AG04450 (cell line): ENCODE data around the gene DMAP1. TPM values are rescaled to one million over a fixed set of nuclear protein-coding genes. Genes with fewer than 3 reads are reported as not detected.

Experiments
- CTCF ChIA-PET: fragments of 300-600, 350-600 bp; formaldehyde crosslinking; extraction: SDS; loops from one replicate; lab custom pipeline; 2022; ENCODE audit warnings: antibody characterized with exemption, inconsistent platforms; lab: Charles Lee
- POLR2A ChIA-PET: fragments of 350-600 bp; formaldehyde crosslinking; extraction: SDS; loops from one replicate; lab custom pipeline; 2021; ENCODE audit warnings: antibody characterized with exemption, inconsistent platforms; lab: Yijun Ruan, JAX
- DNase-seq: peaks from one replicate; pipeline ENCODE4 v3.0.0-alpha.2; 2011; ENCODE audit warnings: low read depth, low spot score
- H3K27ac ChIP-seq: one replicate; pipeline ENCODE4 v1.5.1; 2012; ENCODE audit warnings: low read depth, low read length, control low read depth
- H3K27me3 ChIP-seq: one replicate; pipeline ENCODE4 v1.6.0; 2012; ENCODE audit warnings: low read length; ENCODE audit not compliant: control insufficient read depth, insufficient read depth
- H3K4me3 ChIP-seq: 2 replicates; pipeline ENCODE4 v1.5.1; 2011; ENCODE audit warnings: mild to moderate bottlenecking, low read depth, low read length, control low read depth
- H3K9me3 ChIP-seq: 2 replicates; pipeline ENCODE4 v1.5.1; 2012; ENCODE audit warnings: low read length; ENCODE audit not compliant: control insufficient read depth, insufficient read depth
- CTCF ChIP-seq: IDR thresholded peaks from 2 replicates; pipeline ENCODE4 v1.5.1; 2011; ENCODE audit warnings: low read depth, low read length, control low read depth, inconsistent platforms
- polyA plus RNA-seq: library from polyadenylated mRNA; depleted of rRNA; stranded (reverse); fragments of >200 nt; gene quantifications from 2 replicates; pipeline ENCODE4 v1.2.3, GENCODE V29; 2011

The DMAP1 gene
- polyA plus RNA-seq, 1 experiment = 27.0 TPM

- H3K27me3 ChIP-seq = no peaks in the 10 kb centered on the region
- DNase-seq = no peak
- no peaks in the 10 kb centered on the region; the same call in 1 of the 2 replicates for H3K9me3 ChIP-seq
- no peak overlapping the region for H3K4me3 ChIP-seq
- no peak overlapping the region for H3K27ac ChIP-seq
- POLR2A ChIA-PET = no interaction called here
- CTCF ChIA-PET = no interaction called here
- no peak for TF ChIP-seq CTCF
Observed at GRCh38 chr1:44250068-44250781, 37.0 kb downstream of the DMAP1 start.

GRCh38 chr1:44251486-44251885, 38.2 kb downstream of the DMAP1 start:
- TF ChIP-seq CTCF = no peak
- DNase-seq = no peak
- POLR2A ChIA-PET = no interaction called here
- CTCF ChIA-PET = no interaction called here
- no peaks in the 10 kb centered on the region; the same call in 1 of the 2 replicates for H3K9me3 ChIP-seq
- no peaks in the 10 kb centered on the region for H3K27me3 ChIP-seq
- H3K27ac ChIP-seq = no peak overlapping the region
- H3K4me3 ChIP-seq = no peak overlapping the region

GRCh38 chr1:44251989-44252671, 38.9 kb downstream of the DMAP1 start:
- TF ChIP-seq CTCF = no peak
- no peaks in the 10 kb centered on the region for H3K27me3 ChIP-seq
- no peak overlapping the region for H3K27ac ChIP-seq
- H3K4me3 ChIP-seq = no peak overlapping the region
- no peak for DNase-seq
- no peaks in the 10 kb centered on the region; the same call in 1 of the 2 replicates for H3K9me3 ChIP-seq
- POLR2A ChIA-PET = no interaction called here
- CTCF ChIA-PET = no interaction called here

GRCh38 chr1:44254392-44254910, 41.2 kb downstream of the DMAP1 start:
- CTCF ChIA-PET = interaction anchor here (0.9 kb wide), 1 partner anchor 16 kb away, joined by 3 read pairs; no protein-coding TSS in a partner anchor
- DNase-seq = no peak
- POLR2A ChIA-PET = no interaction called here
- Histone ChIP-seq H3K4me3 (no peak overlapping the region), H3K27me3 (no peaks in the 10 kb centered on the region), H3K27ac (peak overlapping the region; percentile 31), H3K9me3 (no peaks in the 10 kb centered on the region; the same call in 1 of the 2 replicates)
- TF ChIP-seq CTCF = no peak
